Spleen (tissue), 7 donors: ENCODE measurements around the gene LILRB2.

Experiments
- POLR2A ChIP-seq, 3 donors: fragments of 450-650 bp; IDR thresholded peaks; one replicate each; pipeline ENCODE4 v1.5.1; 2017; ENCODE audit warnings: antibody characterized with exemption in 3 of 3, mild to moderate bottlenecking in 1 of 3
- POLR2AphosphoS5 ChIP-seq, 3 donors: sonication (generic); formaldehyde crosslinking; IDR thresholded peaks; one replicate each; pipeline ENCODE4 v1.5.1; 2017; ENCODE audit warnings: antibody characterized with exemption in 3 of 3
- TF ChIP-seq, protein P1 (sequence below), 11 experiments: fragments of 200-600 bp in 7 of 11; fragments of 450-650 bp in 4 of 11; sonication (generic) in 4 of 11; IDR thresholded peaks in 8 of 11; conservative IDR thresholded peaks in 3 of 11; 1 replicate in 7 of 11; 2 replicates in 4 of 11; pipeline versions ENCODE4 v1.4.0 to v1.8.0; 2016 to 2021; ENCODE audit warnings: antibody characterized with exemption in 11 of 11, inconsistent platforms in 4 of 11, mild to moderate bottlenecking in 1 of 11
- donor health status: DM: no; HTN: no; CAD: no; lungs with moderate emphysema.
- donor health status: DM: no; HTN: no; CAD: no.
- donor health status: DM: no; HTN: no; CAD: no.

DNA sequence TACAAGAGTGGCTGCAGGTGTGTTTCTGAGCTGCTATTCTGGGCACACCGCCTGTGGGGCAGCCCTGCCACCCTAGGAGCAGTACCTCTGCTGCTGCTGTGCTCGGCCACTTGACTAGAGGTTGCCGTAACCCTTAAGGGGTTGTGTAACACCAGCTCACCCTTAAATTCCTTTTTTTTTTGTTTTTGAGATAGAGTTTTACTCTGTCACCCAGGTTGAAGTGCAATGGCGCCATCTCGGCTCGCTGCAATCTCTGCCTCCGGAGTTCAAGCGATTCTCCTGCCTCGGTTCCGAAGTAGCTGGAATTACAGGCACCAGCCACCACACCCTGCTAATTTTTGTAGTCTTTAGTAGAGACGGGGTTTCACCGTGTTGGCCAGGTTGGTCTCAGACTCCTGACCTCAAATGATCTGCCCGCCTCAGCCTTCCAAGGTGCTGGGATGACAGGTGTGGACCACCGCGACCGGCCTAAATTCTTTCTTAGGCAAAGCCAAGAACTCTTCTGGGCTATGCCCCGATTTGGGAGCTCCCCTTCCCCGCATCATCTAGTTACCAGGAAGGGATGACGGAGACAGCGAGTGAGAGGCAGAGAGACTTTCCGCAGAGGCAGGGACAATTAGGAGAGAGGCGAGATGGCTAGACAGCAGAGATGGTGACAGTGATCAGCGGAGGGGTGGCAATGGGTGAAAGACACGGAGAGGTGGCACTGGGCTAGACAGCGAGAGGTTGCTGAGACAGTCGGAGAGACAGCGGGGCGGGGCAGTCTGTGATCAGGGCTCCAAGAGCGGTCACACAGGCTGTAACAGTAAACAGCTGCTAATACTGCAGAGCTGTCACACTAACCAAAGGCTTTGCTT lies 36.4 kb upstream of the LILRB2 start:
- TF ChIP-seq, protein P1, sequence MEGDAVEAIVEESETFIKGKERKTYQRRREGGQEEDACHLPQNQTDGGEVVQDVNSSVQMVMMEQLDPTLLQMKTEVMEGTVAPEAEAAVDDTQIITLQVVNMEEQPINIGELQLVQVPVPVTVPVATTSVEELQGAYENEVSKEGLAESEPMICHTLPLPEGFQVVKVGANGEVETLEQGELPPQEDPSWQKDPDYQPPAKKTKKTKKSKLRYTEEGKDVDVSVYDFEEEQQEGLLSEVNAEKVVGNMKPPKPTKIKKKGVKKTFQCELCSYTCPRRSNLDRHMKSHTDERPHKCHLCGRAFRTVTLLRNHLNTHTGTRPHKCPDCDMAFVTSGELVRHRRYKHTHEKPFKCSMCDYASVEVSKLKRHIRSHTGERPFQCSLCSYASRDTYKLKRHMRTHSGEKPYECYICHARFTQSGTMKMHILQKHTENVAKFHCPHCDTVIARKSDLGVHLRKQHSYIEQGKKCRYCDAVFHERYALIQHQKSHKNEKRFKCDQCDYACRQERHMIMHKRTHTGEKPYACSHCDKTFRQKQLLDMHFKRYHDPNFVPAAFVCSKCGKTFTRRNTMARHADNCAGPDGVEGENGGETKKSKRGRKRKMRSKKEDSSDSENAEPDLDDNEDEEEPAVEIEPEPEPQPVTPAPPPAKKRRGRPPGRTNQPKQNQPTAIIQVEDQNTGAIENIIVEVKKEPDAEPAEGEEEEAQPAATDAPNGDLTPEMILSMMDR (IDR thresholded peaks at IDR 0.05 in 8 of 11, conservative IDR thresholded peaks at IDR 0.05 in 3 of 11), result no peak
- TF ChIP-seq POLR2AphosphoS5 (IDR thresholded peaks at IDR 0.05) (peak in 2 of 3 donors; percentile 10 to 22), POLR2A (IDR thresholded peaks at IDR 0.05) (no peak)
